Umbilical cord (tissue), 2 donors: ENCODE results near the gene BMP5. TPM values are rescaled to one million over a fixed set of nuclear protein-coding genes. Genes with fewer than 3 reads are reported as not detected.

Source experiments
- DNase-seq: peaks from one replicate; pipeline ENCODE4 v3.0.0-alpha.2; 2015; ENCODE audit warnings: low spot score
- total RNA-seq: library from RNA; depleted of rRNA; stranded (reverse); fragments of >200 nt; gene quantifications from one replicate; pipeline ENCODE4 v1.2.3, GENCODE V29; 2014; ENCODE audit warnings: low replicate concordance; ENCODE audit not compliant: insufficient read depth

Gene BMP5
- total RNA-seq, 1 donor from 2014 or later: 7.2 TPM

DNA sequence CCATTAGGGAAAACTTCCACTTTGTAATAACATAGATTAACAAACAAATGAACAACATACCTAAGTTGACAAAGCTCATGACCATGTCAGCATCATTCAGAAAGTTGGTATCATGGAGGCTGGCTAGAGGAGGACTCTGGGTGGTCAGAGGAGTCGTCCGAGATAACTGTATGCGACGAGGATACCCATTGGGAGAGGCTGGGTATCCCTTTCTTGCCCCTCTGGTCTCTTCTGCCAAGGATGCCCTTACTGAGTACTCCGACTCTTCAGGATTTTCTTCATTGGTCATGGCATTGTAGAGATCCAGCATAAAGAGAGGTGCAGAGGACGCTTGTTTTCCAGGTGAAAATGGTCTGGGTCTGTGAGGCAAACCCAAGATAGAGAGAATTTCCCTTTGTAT, 1.1 kb downstream of the BMP5 start:
- no peak for DNase-seq

- no peak for DNase-seq
Measured at GRCh38 chr6:55872866-55873265, 2.5 kb downstream of the BMP5 start.

DNA sequence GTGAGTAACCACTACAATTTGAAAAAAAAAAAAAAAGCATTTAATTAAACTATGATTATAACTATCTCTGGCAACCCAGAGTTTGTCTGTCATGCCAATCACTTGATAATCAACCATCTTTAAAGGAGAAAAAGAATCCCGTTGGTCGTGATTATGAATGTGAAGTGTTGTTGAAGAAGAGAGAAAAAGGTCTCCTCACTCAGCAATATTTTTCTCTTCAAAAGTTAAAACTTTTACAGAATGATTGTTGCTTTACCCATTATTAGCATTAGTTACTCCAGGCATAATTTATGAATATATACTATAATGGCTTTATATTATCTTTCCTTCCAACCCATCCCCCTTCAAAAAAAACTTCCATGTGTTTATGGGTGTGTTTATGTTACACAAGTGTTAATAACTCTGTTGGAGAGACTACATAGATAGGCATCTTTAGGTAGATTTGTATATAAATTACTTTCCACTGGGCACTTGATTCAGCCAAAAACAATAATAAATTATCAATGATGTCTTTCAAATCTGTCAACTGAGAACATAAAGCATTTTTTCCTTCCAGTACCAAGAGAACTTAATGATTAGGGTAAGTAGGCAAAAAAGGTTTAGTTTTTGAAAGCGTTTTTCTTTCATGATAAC, 5.1 kb downstream of the BMP5 start:
- DNase-seq: no peak

DNA sequence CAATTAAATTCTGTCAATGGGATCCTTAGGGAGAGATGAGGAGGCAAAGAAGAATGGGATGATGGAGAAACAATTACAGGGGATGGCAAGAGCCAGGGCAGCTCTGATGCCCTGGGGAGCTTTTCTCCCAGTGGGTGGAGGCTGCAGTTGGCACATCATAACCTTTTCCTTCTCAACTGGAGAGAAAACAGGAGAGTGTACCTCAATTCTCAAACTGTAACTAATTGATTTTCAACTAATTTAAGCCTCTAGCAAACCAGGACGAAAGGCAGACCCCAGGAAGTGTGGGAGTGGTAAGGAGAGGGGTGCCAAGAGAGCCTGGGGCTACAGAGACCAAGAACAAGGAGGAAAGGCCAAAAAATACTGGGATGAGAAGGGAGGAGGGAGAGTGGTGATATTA, 5.7 kb downstream of the BMP5 start:
- DNase-seq: no peak

DNA sequence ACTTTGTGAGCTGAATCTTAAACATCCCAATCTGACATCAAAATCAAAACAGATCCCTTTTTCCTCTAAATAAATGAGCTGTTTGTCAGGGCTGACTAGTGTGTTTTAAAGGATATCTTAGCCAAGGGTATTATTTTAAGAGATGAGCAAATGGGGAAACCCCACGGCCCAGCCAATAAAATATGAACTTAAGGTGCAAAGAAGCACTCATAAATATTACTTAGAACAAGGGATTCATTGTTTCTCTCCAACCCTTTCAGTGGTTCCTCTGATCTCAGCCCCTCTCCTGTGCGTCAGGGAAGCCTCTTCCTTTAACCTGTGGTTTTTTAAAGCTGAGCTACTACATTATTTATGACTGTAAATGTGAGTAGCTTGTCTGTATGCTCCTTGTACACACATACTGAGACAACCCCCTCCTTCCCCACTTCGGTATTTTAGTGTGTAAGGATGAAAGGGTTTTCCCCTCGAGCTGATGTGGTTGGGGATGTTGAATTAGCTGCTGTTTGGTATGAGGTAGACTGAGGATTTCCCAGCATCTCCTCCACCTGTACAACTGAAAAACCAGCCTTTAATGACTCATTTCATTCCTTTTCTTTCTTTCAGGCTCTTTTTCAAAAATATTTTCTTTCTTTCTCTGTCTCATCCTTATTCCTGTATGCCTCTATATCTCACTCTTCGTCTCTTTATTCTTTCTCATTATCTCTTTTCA, 6.5 kb downstream of the BMP5 start:
- DNase-seq: peak; percentile 64

- no peak for DNase-seq
Measured at GRCh38 chr6:55868176-55868575, 7.2 kb downstream of the BMP5 start.

DNA sequence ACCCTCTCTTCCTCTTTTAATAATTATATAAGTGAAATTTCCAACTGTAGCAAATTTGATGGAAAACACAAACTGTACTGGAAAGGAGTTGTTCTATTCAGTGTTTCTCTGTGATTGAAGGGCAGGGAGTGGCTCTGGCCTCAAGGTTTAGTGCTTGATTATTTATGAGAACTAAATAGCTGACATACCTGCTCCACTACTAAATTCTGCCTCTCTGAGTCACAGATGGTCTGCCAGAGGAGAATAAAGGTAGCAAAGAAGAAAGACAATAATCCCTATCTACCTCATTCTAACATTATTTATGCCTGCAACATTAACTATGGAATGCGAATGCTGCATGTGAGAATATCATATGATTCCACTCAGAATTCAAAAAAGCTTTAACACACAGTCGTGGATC, 9.3 kb downstream of the BMP5 start:
- DNase-seq: peak; percentile 72

DNA sequence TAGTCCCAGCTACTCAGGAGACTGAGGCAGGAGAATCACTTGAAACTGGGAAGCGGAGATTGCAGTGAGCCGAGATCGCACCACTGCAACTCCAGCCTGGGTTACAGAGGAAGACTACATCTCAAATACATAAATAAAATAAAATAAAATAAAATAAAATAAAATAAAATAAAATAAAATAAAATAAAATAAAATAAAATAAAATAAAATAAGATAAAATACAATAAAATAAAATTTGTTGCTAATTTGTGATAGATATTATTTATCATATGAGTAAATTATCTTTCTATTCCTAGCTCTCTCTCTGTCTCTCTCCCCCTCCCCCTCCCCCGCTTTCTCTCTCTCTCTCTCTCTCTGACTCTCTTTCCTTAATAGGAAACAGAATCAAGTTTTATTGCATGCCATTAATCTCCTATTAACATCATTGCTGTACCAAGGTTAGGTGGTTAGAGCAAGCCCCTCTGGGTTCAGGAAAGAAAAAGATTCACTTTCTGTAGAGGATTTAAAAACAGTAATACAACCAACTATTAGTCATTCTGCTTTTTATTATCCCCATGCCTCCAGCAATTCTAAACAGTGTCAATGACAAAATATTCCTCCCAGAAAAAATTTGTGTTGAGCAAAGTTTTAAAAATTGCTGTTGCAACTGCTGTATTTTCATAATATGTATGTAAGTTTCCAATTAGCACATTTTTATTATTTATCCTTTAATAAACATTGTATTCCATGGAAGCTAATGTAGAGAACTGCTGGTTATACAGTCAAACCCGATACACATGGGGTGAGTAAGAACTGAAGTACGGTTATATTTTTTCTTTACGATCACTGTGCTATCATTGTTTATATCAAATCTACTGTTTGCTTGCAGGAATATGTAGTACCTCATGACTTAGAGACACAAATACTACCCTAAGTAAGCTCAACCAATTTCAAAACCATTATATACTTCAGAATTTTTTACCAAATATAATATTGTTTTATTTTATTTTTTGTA, 22.1 kb downstream of the BMP5 start:
- DNase-seq: no peak

GRCh38 chr6:55841341-55841740, 34.0 kb downstream of the BMP5 start:
- no peak for DNase-seq

DNA sequence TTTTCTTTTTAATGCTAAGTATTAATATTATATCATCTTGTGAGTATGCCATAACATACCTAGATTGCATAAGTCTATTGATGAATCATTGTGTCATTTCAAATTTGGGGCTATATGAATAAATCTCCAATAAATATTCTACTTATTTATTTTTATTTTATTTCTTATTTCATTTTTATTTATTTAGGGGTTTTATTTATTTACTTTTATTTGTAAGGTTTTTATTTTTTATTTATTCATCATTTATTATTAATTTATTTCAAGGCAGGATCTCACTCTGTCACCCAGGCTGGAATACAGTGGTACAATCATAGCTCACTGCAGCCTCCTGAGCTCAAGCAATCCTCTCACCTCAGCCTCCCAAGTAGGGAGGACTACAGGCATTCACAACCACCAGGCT, 36.3 kb downstream of the BMP5 start:
- no peak for DNase-seq

- DNase-seq: no peak
Measured at GRCh38 chr6:55836945-55837344, 38.4 kb downstream of the BMP5 start.

- DNase-seq: peak; percentile 82
Measured at GRCh38 chr6:55836481-55836880, 38.9 kb downstream of the BMP5 start.

- peak; percentile 35 for DNase-seq
Measured at GRCh38 chr6:55835220-55835619, 40.2 kb downstream of the BMP5 start.

DNA sequence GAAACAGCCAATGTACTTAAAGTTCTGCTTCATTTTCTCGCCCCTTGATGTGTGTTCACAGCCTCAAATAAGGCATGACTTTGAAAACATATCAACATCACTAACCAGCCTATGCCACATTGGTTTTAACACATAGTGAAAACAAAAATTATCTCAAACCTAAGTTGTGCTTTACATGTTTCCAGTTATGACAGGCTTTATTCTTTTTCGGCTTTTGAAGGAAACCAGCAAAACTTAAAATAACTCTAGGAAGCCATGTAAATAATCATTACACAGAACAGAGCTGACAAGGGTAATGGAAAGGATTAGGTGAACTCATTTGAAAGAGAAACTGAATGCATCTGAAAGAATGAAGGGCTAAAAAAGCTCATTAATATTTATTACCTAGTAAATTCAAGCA, 42.1 kb downstream of the BMP5 start:
- peak; percentile 80 for DNase-seq

GRCh38 chr6:55827818-55828522, 47.4 kb downstream of the BMP5 start:
- DNase-seq: no peak

DNA sequence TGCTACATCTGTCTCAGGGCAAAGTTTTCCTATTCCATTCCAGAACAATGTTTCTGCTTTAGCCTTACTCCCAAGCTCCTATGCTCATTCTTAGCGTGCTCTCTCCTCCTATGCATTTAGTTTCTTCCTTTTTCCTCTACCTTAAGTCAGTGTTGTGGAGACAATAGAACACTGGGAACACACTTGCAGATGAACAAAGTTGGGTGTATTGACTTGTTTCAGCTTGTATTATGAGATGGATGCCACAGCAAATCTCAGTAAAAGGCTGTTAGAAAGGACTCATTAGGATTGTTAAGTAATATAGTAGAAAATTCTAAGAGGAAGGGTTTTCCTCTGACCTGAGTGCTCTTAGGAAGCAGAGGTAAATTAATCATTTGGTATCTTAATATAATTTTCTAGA, 48.4 kb downstream of the BMP5 start:
- DNase-seq: peak; percentile 24

DNA sequence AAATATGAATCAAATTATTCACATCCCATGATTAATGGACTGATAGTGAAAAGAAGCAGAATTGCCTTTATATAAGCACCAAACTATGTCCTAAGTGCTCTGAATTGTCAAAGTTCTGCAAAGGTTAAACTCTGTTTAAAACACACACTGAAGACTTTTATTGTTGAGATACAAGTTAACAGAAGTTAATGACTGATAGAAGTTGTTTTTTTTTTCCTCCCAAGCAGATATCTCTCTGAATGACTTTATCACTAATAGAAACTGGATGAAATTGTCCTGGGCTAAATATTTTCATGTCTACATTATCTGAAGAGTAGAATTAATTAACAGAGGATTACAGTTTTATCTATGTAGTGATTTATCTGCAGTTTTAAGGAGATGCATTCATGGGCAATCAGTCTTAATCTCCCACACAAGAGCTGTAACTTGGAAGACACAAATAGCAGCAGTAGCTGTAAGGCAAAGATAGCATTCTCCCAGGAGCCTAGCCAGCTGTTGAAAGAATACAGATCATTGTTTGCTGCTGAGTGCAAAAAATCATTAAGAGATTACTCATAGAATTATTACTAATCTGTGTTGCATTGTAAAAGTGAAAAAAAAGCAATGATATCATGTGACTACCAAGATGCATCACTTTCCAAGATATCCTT, 49.9 kb downstream of the BMP5 start:
- peak; percentile 74 for DNase-seq

- no peak for DNase-seq
Measured at GRCh38 chr6:55822815-55823214, 52.6 kb downstream of the BMP5 start.

GRCh38 chr6:55822005-55822404, 53.4 kb downstream of the BMP5 start:
- no peak for DNase-seq

DNA sequence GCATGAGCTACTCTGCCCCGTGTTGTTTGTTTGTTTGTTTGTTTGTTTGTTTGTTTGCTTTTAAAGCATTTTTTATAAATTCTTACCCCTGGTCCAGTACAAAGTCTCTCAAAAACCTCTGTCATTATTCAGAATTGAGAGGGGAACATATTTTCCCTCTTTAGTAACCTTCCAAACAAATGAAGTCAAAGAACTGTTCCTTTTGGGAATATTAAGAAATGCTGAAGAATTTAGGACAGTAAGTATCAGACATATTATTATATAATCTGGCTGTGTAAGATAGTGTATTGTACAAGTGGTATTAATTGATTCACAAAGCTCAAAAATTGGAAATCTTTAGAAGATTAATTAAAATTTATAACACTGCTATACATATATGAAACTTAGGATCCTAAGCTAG, 54.7 kb downstream of the BMP5 start:
- no peak for DNase-seq

GRCh38 chr6:55819811-55820210, 55.6 kb downstream of the BMP5 start:
- DNase-seq: no peak
